GM18511 (cell line): ENCODE results near the gene DYRK4.
A peak's percentile ranks its signal among the peaks of the same experiment; 100 is the strongest.

ENCODE experiments used
- ATAC-seq: cut with Tn5 transposase; IDR thresholded peaks from one replicate; pipeline ENCODE4 v1.9.1; 2021; ENCODE audit warnings: mild to moderate bottlenecking, moderate library complexity; ENCODE audit not compliant: unreplicated experiment

The DYRK4 gene

GRCh38 chr12:4563336-4563735 is 1.3 kb downstream of the DYRK4 start:
- ATAC-seq = no peak

GRCh38 chr12:4564818-4565217 is 2.8 kb downstream of the DYRK4 start:
- ATAC-seq = peak; percentile 38

DNA sequence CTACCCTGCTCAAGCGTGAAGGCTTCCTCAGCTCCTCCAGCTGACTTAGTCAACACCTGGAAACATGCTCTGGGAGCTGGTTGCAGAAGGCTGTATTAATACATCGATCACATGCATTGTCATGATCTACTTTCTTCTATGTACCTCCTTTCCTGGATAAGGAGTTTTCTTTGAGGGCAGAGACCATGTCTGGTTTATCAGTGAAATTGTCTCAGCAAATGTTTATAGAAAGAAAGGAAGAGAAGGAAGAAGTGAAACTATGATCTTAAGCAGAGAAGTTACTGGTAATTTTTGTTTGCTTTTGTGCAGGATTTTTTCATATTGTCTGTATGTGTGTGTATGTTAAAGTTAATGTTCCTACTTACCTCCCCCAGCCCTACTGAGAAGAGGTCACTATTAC is 4.5 kb downstream of the DYRK4 start:
- ATAC-seq = no peak

GRCh38 chr12:4567073-4567881 is 5.3 kb downstream of the DYRK4 start:
- peak; percentile 73 for ATAC-seq

DNA sequence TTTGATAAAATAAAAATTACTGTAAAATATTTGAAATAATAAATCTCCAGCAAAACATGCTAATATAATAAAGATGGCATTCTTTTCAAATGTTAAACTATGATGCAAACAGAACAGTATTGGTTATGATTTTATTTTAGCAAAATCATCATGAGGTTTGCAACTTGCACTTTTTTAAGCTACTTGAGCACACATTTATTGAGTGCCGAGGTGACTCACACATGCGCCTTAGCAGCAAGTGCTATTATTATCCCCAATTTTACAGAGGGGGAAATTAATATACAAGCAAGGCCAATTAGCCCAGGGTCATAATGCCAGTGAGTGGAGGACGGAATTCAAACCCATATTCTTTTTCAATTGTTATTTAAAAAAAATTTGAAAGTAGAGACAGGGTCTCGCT is 7.3 kb downstream of the DYRK4 start:
- ATAC-seq = no peak

- no peak for ATAC-seq
Measured at GRCh38 chr12:4572680-4573079, 10.7 kb downstream of the DYRK4 start.

DNA sequence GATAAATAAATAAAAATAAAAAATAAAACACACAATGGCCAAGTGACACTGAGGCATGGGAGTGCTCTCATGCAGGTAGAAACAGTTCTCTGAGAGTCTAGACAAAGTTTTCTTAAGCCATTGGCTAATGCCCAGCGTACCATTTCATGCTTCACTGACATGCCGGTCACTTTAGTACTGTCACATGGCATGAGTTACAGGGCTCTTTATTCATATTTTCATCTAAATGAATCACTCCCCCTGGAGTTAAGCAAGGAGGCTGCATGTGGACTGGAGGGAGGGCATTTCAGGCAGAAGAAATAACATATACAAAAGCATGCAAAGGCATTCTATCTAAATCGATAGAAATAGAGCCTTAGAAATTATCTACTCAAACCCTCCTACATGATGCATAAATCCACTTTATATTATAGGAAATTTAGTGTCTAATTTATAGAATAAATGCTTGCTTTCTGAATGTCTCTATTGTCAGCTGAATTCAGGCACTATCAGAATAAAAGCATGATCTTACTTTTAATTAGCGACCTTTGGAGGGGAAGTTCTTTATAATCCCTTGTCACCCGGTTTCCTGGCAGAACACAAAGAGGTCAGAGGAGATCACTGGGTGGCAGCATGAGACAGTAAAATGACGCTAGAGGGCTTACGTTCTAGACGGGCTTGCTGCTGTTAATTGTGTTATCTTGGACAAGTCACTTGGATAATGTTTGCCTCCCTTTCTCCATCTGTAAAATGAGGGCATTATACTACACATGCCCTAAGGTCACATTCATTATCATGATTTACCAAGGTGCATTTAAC is 17.5 kb downstream of the DYRK4 start:
- ATAC-seq = no peak

DNA sequence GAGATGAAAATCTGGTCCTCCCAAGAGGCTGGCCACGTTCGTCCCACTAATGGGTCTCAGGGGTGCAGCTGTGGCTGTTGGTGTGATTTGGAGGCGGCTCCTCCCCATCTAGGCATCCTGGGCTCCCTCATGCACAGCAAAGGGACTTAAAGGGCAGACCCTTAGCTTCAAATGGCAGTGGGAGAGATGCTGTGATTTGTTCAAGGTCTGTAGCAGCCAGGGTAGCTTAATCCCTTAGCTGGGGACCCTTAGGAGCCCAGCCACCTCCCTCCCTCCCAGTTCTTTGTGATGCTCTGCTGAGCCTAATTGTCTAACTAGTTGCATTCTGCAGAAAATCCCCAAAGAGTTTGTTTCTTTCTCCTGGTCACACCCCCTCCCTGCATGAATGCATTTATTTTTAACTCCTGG is 18.3 kb downstream of the DYRK4 start:
- no peak for ATAC-seq

- no peak for ATAC-seq
Measured at GRCh38 chr12:4584281-4584680, 22.3 kb downstream of the DYRK4 start.

DNA sequence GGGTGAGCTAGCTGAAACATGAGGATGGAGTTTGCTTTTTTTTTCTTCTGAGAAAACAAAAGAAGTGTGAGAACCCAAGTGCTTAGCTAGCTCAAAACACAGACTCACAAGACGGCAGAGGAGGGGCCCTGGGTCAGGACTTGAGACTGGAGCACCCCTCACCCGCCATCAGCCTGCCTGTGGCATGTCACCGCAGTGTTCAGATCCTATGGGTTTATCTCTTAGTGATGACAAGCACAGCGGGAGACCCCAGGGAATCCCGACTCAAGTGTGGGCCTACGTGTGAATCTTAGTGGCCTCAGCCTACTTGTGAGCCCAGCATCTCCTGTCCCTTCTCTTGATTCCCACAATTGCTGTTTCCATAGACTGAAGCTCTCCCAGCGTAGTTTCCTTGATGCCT is 22.9 kb downstream of the DYRK4 start:
- ATAC-seq = no peak

DNA sequence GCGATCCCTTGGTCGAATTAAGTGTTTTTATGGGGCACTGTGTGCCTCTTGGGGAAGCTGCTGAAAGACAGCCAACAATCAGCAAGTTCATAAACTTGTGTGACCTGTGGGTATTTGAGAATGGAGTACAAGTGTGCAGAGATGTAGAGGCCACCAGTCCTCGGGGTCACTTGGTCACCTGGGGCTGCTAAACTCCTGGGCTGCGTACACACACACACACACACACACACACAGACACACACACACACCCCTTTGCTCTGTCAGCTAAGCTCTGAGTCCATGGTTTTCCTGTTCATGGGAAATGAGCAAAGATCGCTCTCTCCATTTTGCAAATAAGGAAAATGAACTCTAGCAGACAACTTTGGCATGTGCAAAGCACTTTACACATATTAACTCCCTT is 24.5 kb downstream of the DYRK4 start:
- ATAC-seq = no peak

DNA sequence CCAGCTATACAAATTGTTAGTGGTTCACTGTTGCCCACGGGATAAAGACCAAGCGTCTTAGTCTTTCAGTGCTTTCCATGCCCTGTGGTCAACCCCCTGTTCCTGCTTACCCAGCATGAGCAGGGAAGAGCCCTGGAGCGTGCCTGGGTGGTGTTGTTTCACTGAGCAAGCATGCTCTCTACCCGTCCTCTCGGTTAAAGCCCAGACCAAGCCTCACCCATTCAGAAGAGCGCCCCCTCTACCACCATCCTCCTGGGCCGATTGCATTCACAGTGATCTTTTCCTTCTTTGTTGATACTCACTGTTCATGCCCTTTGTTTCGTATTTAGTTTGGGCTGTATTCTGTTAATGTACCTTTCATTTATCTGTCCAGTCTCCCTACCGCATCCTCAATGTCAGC is 25.1 kb downstream of the DYRK4 start:
- no peak for ATAC-seq

- ATAC-seq = no peak
Measured at GRCh38 chr12:4588916-4589315, 26.9 kb downstream of the DYRK4 start.

- no peak for ATAC-seq
Measured at GRCh38 chr12:4589941-4590340, 27.9 kb downstream of the DYRK4 start.

DNA sequence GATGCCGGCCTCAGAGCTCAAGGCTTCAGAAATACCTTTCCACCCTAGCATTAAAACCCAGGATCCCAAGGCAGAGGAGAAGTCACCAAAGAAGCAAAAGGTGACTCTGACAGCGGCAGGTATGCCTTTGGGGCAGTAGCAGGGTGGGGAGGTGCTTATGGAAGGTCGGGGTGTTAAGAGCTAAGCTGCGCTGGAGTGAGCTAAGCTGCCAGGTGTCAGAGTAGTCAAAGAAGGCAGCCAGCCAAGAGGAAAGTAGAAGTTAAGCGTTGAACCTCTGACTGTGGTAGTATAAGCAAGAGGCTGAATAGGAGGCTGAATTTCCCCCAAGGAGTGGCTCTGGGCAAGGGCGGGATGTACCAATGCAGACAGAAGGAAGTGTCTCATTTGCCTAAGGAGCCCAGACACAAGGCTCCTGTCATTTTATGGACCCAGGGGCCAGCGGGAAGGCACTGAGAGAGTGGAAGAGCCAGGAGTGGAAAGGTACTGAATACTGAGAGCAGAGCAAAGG is 29.2 kb downstream of the DYRK4 start:
- no peak for ATAC-seq

GRCh38 chr12:4595881-4596280 is 33.9 kb downstream of the DYRK4 start:
- no peak for ATAC-seq

- ATAC-seq = no peak
Measured at GRCh38 chr12:4603421-4603820, 41.4 kb downstream of the DYRK4 start.

GRCh38 chr12:4603946-4604345 is 41.9 kb downstream of the DYRK4 start:
- no peak for ATAC-seq

- peak; percentile 96 for ATAC-seq
Measured at GRCh38 chr12:4604684-4605193, 42.7 kb downstream of the DYRK4 start.

DNA sequence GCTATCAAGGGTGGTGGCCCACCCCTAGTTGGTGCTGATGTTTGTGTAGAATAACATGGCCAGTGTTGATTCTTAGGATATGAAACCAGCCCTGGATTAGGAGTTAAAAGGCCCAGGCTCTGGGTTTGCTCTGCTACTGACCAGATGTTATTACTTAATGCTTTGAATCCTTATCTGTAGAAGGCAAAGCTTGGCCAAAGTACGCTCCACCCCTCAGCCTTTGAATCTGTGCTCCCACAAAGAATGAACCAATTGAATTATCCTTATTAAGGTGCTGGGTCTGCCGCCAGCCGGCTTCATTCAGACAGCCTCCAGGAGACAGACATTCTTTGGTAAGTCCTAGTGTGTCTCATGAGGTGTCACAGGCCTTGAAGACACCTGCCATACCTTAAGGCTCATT is 45.0 kb downstream of the DYRK4 start:
- no peak for ATAC-seq

GRCh38 chr12:4609071-4609470 is 47.1 kb downstream of the DYRK4 start:
- no peak for ATAC-seq

DNA sequence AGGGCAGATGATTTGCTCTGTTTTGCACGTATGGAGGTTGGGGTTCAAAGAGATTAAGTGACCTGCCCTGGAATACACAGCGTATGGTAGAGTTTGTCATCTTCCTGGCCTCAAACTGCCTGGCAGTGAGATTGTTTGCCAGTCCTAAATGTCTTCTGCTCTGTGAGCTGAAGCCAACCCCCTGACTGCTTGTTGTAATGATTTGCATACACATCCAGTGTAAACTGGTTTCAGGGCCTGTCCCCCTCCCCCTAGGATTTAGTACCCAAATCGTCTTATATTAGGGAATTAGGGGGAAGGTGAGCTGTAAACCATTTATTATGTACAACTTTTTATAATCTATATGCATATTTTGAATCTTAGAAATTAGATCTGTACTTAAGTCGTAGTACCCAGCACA is 48.5 kb downstream of the DYRK4 start:
- no peak for ATAC-seq
